ENCODE results near the gene ZNF256. TPM values are rescaled to one million over a fixed set of nuclear protein-coding genes. Genes with fewer than 3 reads are reported as not detected.

The ZNF256 gene
- total and polyA plus RNA-seq, 4 donors = 0.53 to 4.4 (median 1.1) TPM

DNA sequence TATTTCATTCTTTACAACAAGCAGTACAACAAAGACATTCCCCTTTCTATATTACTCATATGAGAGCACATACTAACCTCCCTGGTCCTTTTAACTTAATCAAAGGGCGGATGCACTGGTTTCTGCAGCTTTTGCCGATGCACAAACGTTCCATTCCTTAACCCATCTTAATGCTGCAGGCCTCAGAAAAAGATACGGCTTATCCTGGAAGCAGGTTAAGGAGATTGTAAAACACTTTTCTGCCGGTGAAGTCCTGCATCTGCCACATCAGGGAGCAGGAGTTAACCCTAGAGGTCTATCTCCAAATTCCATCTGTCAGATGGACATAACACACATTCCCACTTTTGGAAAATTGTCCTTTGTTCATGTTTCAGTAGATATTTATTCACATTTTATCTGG lies 47.2 kb downstream of the ZNF256 start:
- no peak overlapping the region for H3K4me3 ChIP-seq (ENCODE audit: low read depth in 1 of 3, low read length in 3 of 3)
- peaks cover 0 to 2% (median 0%) of the 10 kb centered on the region in 4 donors for H3K36me3 ChIP-seq (ENCODE audit: control insufficient read depth in 4 of 4, insufficient read depth in 3 of 4, low read depth in 1 of 4, low read length in 3 of 4)
- no peak for DNase-seq (ENCODE audit: low spot score)
- H3K27me3 ChIP-seq (ENCODE audit: control insufficient read depth in 4 of 4, insufficient read depth in 4 of 4, low read length in 3 of 4) = no peaks in the 10 kb centered on the region
- no peak overlapping the region for H3K9ac ChIP-seq (ENCODE audit: low read depth in 1 of 2, low read length in 2 of 2)
- peaks cover 0 to 9% (median under 1%) of the 10 kb centered on the region in 4 donors for H3K4me1 ChIP-seq (ENCODE audit: control insufficient read depth in 4 of 4, insufficient read depth in 4 of 4, low read length in 3 of 4)
- TF ChIP-seq CTCF (IDR thresholded peaks at IDR 0.05; ENCODE audit: low read depth, low read length, missing input control) (no peak), FOXA1 (IDR thresholded peaks at IDR 0.05) (no peak), FOXA2 (IDR thresholded peaks at IDR 0.05) (no peak), GABPA (IDR thresholded peaks at IDR 0.05 in 1 of 2, conservative IDR thresholded peaks at IDR 0.05 in 1 of 2) (no peak), EGR1 (IDR thresholded peaks at IDR 0.05; ENCODE audit: low read depth in 2 of 2) (no peak), SP1 (IDR thresholded peaks at IDR 0.05) (no peak), HNF4G (IDR thresholded peaks at IDR 0.05) (no peak), TAF1 (conservative IDR thresholded peaks at IDR 0.05) (no peak), RAD21 (IDR thresholded peaks at IDR 0.05) (no peak), RXRA (IDR thresholded peaks at IDR 0.05) (no peak), YY1 (IDR thresholded peaks at IDR 0.05) (no peak)
- peaks cover 0 to 13% (median 2%) of the 10 kb centered on the region in 4 donors for H3K9me3 ChIP-seq (ENCODE audit: control insufficient read depth in 4 of 4, low read length in 3 of 4)
- H3K27ac ChIP-seq (ENCODE audit: low read depth in 1 of 2, low read length in 2 of 2) = no peak overlapping the region
- 90% methylated on average over 5 of the region's 5 CpGs for WGBS

Other genes with a start within 250 kb of the ZNF256 start
- 1 to 10 TPM; 2.2 to 4.7 TPM for gene ZNF154, start 238.5 kb downstream of the ZNF256 start, total RNA-seq
- gene ZNF154, start 238.5 kb downstream of the ZNF256 start, polyA plus RNA-seq = under 1 TPM; 0.32 to 0.36 TPM
- 1 to 10 TPM; 2.4 to 9.3 TPM for gene ZNF671, start 220.1 kb downstream of the ZNF256 start, total RNA-seq
- gene ZNF671, start 220.1 kb downstream of the ZNF256 start, polyA plus RNA-seq = 1 to 10 TPM in 1 of 2 donors, under 1 TPM in 1; 0.78 to 1.6 TPM
- gene ZNF776, start 200.9 kb downstream of the ZNF256 start, total RNA-seq = 10 to 100 TPM in 1 of 2 donors, 1 to 10 TPM in 1; 8.7 to 20.3 TPM
- gene ZNF776, start 200.9 kb downstream of the ZNF256 start, polyA plus RNA-seq = 1 to 10 TPM; 2.0 to 4.1 TPM
- 10 to 100 TPM; 10.4 to 11.8 TPM for gene ZNF586, start 178.0 kb downstream of the ZNF256 start, total RNA-seq
- 1 to 10 TPM; 2.3 to 3.1 TPM for gene ZNF586, start 178.0 kb downstream of the ZNF256 start, polyA plus RNA-seq
- 10 to 100 TPM in 1 of 2 donors, 1 to 10 TPM in 1; 5.4 to 16.1 TPM for gene ZNF552, start 132.8 kb downstream of the ZNF256 start, total RNA-seq
- gene ZNF552, start 132.8 kb downstream of the ZNF256 start, polyA plus RNA-seq = 1 to 10 TPM; 3.1 to 5.5 TPM
- gene ZNF587B, start 117.4 kb downstream of the ZNF256 start, total RNA-seq = 10 to 100 TPM; 10.2 to 30.2 TPM
- gene ZNF587B, start 117.4 kb downstream of the ZNF256 start, polyA plus RNA-seq = 1 to 10 TPM; 3.0 to 3.6 TPM
- 10 to 100 TPM; 15.6 to 27.8 TPM for gene ZNF587, start 97.8 kb downstream of the ZNF256 start, total RNA-seq
- 1 to 10 TPM; 2.7 to 2.8 TPM for gene ZNF587, start 97.8 kb downstream of the ZNF256 start, polyA plus RNA-seq
- gene ZNF814, start 58.7 kb downstream of the ZNF256 start, total RNA-seq = 10 to 100 TPM in 1 of 2 donors, 1 to 10 TPM in 1; 9.1 to 13.8 TPM
- 1 to 10 TPM; 6.9 to 7.3 TPM for gene ZNF814, start 58.7 kb downstream of the ZNF256 start, polyA plus RNA-seq
- 10 to 100 TPM; 12.9 to 16.3 TPM for gene ZNF417, start 31.1 kb downstream of the ZNF256 start, total RNA-seq
- gene ZNF417, start 31.1 kb downstream of the ZNF256 start, polyA plus RNA-seq = 1 to 10 TPM; 1.2 to 1.7 TPM
- gene ZNF418, start 12.3 kb downstream of the ZNF256 start, total RNA-seq = 1 to 10 TPM; 2.6 to 3.1 TPM
- 1 to 10 TPM in 1 of 2 donors, under 1 TPM in 1; 0.51 to 1.4 TPM for gene ZNF418, start 12.3 kb downstream of the ZNF256 start, polyA plus RNA-seq
- under 1 TPM in 1 of 2 donors, not detected in 1; 0.23 TPM for gene C19orf18, start 26.8 kb upstream of the ZNF256 start, total RNA-seq
- under 1 TPM; 0.14 to 0.58 TPM for gene C19orf18, start 26.8 kb upstream of the ZNF256 start, polyA plus RNA-seq
- gene ZNF606, start 55.1 kb upstream of the ZNF256 start, total RNA-seq = 10 to 100 TPM in 1 of 2 donors, 1 to 10 TPM in 1; 8.7 to 12.8 TPM
- 1 to 10 TPM; 3.2 to 4.5 TPM for gene ZNF606, start 55.1 kb upstream of the ZNF256 start, polyA plus RNA-seq
- gene ZSCAN1, start 86.3 kb upstream of the ZNF256 start, total RNA-seq = not detected
- gene ZSCAN1, start 86.3 kb upstream of the ZNF256 start, polyA plus RNA-seq = under 1 TPM in 1 of 2 donors, not detected in 1; 0.13 TPM
- 1 to 10 TPM in 1 of 2 donors, under 1 TPM in 1; 0.42 to 1.5 TPM for gene ZNF135, start 111.6 kb upstream of the ZNF256 start, total RNA-seq
- under 1 TPM; 0.31 to 0.42 TPM for gene ZNF135, start 111.6 kb upstream of the ZNF256 start, polyA plus RNA-seq
- gene ZSCAN18, start 150.5 kb upstream of the ZNF256 start, total RNA-seq = 10 to 100 TPM; 13.1 to 21.7 TPM
- 10 to 100 TPM in 1 of 2 donors, 1 to 10 TPM in 1; 2.1 to 10.3 TPM for gene ZSCAN18, start 150.5 kb upstream of the ZNF256 start, polyA plus RNA-seq
- gene ZNF329, start 203.1 kb upstream of the ZNF256 start, total RNA-seq = 1 to 10 TPM; 5.4 to 6.8 TPM
- gene ZNF329, start 203.1 kb upstream of the ZNF256 start, polyA plus RNA-seq = 1 to 10 TPM; 1.2 to 2.2 TPM
- gene ZNF274, start 235.4 kb upstream of the ZNF256 start, total RNA-seq = 10 to 100 TPM; 12.8 to 18.2 TPM
- 10 to 100 TPM in 1 of 2 donors, 1 to 10 TPM in 1; 5.7 to 10.9 TPM for gene ZNF274, start 235.4 kb upstream of the ZNF256 start, polyA plus RNA-seq

Data from liver (tissue), 9 donors.